D341Med (cell line): Measurements from ENCODE around the gene QARS1.

ENCODE experiments used
- DNase-seq: peaks from one replicate; pipeline ENCODE4 v3.0.0; 2012; ENCODE audit warnings: low spot score

Gene QARS1

GRCh38 chr3:49120438-49121131 is 16.0 kb upstream of the QARS1 start, which contains the start of gene USP19:
Gene USP19, minus strand, starts transcription at chr3:49120823. Its CDS starts 1,678 bp downstream, at chr3:49119145.
- peak; percentile 98 for DNase-seq

GRCh38 chr3:49120096-49120437 is 15.5 kb upstream of the QARS1 start:
- peak; percentile 41 for DNase-seq

- DNase-seq, result no peak
These were observed 14.9 kb upstream of the QARS1 start for GRCh38 chr3:49119439-49119838.

GRCh38 chr3:49119036-49119435 is 14.5 kb upstream of the QARS1 start:
- DNase-seq, result no peak

- no peak for DNase-seq
These were observed 7.7 kb upstream of the QARS1 start for GRCh38 chr3:49112262-49112661.

GRCh38 chr3:49111347-49111746 is 6.8 kb upstream of the QARS1 start:
- DNase-seq, result no peak

- no peak for DNase-seq
These were observed 6.2 kb upstream of the QARS1 start for GRCh38 chr3:49110780-49111179.

GRCh38 chr3:49108346-49108745 is 3.8 kb upstream of the QARS1 start:
- DNase-seq, result no peak

GRCh38 chr3:49104052-49104426 is 518 bp downstream of the QARS1 start:
- no peak for DNase-seq

- DNase-seq, result no peak
These were observed 4.4 kb downstream of the QARS1 start for GRCh38 chr3:49100046-49100615.

- DNase-seq, result no peak
These were observed 5.5 kb downstream of the QARS1 start for GRCh38 chr3:49098910-49099630.

GRCh38 chr3:49098429-49098828 is 6.1 kb downstream of the QARS1 start:
- DNase-seq, result no peak

GRCh38 chr3:49093853-49094767 is 10.4 kb downstream of the QARS1 start, which contains the start of gene QRICH1:
Gene QRICH1, minus strand, starts transcription at chr3:49094071. Its CDS starts 17,054 bp downstream, at chr3:49077017.
- DNase-seq, result peak; percentile 92

- peak; percentile 90 for DNase-seq
These were observed 11.4 kb downstream of the QARS1 start for GRCh38 chr3:49092938-49093852.

GRCh38 chr3:49081429-49081828 is 23.1 kb downstream of the QARS1 start:
- DNase-seq, result no peak

GRCh38 chr3:49079270-49079669 is 25.3 kb downstream of the QARS1 start:
- no peak for DNase-seq

- no peak for DNase-seq
These were observed 27.9 kb downstream of the QARS1 start for GRCh38 chr3:49076646-49077045.

GRCh38 chr3:49076116-49076515 is 28.4 kb downstream of the QARS1 start:
- no peak for DNase-seq

- no peak for DNase-seq
These were observed 46.5 kb downstream of the QARS1 start for GRCh38 chr3:49058011-49058410.

- DNase-seq, result no peak
These were observed 47.3 kb downstream of the QARS1 start for GRCh38 chr3:49057268-49057667.

- no peak for DNase-seq
These were observed 50.2 kb downstream of the QARS1 start for GRCh38 chr3:49054344-49054862.
